ENCODE data around the gene AGBL4.

GRCh38 chr1:49036700-49037099 is 987.1 kb downstream of the AGBL4 start:
- no peak for TF ChIP-seq EZH2 (IDR thresholded peaks at IDR 0.05; ENCODE audit: insufficient read depth, poor library complexity, severe bottlenecking)
- TF ChIP-seq EZH2phosphoT487 (IDR thresholded peaks at IDR 0.05; ENCODE audit: insufficient read depth, low read depth): no peak

Data from GM23248 (cell line).